Subcutaneous abdominal adipose tissue (tissue), 5 donors: ENCODE data around the gene PCDHGA11.
A peak's percentile ranks its signal among the peaks of the same experiment; 100 is the strongest.
"Not testable (repeated sequence)": the region's sequence is repeated elsewhere in the genome, so short reads cannot be mapped to it uniquely, and the experiment has no call there.

Source experiments
- H3K27ac ChIP-seq: one replicate; pipeline ENCODE4 v1.7.0; 2013; ENCODE audit warnings: low read depth, mild to moderate bottlenecking, inconsistent platforms, low read length, moderate library complexity
- H3K27me3 ChIP-seq, 5 donors: one replicate each; pipeline ENCODE4 v1.7.0; 2013; ENCODE audit warnings: low read length in 5 of 5, inconsistent platforms in 1 of 5; ENCODE audit not compliant: control insufficient read depth in 5 of 5, insufficient read depth in 4 of 5
- H3K36me3 ChIP-seq, 5 donors: one replicate each; pipeline ENCODE4 v1.7.0; 2013; ENCODE audit warnings: low read length in 5 of 5; ENCODE audit not compliant: control insufficient read depth in 5 of 5, insufficient read depth in 5 of 5
- H3K4me1 ChIP-seq, 5 donors: one replicate each; pipeline ENCODE4 v1.7.0; 2013; ENCODE audit warnings: low read length in 5 of 5, mild to moderate bottlenecking in 3 of 5, moderate library complexity in 1 of 5; ENCODE audit not compliant: control insufficient read depth in 5 of 5, insufficient read depth in 5 of 5
- H3K4me3 ChIP-seq, 5 donors: one replicate each; pipeline ENCODE4 v1.7.0; 2013; ENCODE audit warnings: low read length in 5 of 5, low read depth in 1 of 5
- H3K9ac ChIP-seq, 5 donors: one replicate each; pipeline ENCODE4 v1.7.0; 2013; ENCODE audit warnings: low read length in 5 of 5, mild to moderate bottlenecking in 4 of 5, moderate library complexity in 3 of 5
- H3K9me3 ChIP-seq, 5 donors: one replicate each; pipeline ENCODE4 v1.7.0; 2013; ENCODE audit warnings: low read length in 5 of 5; ENCODE audit not compliant: control insufficient read depth in 5 of 5
- donor health status: healthy.
- donor health status: healthy.
- donor health status: healthy.
- donor health status: healthy.
- donor health status: healthy.

The PCDHGA11 gene

GRCh38 chr5:141387557-141388311 lies 33.1 kb upstream of the PCDHGA11 start, which contains the start of gene PCDHGB4:
TSS of gene PCDHGB4 (plus strand) at chr5:141387698. CDS start at chr5:141387885, 187 bp downstream.
- Histone ChIP-seq H3K9me3 (peaks cover 34 to 88% (median 69%) of the 10 kb centered on the region in 5 donors), H3K4me3 (peak within 1 kb of the TSS; percentile 0 to 52 (median 50)), H3K27me3 (peaks cover 0 to 14% (median 0%) of the 10 kb centered on the region in 5 donors)
- not testable (repeated sequence) for H3K9ac ChIP-seq, H3K36me3 ChIP-seq, H3K4me1 ChIP-seq, H3K27ac ChIP-seq

- peaks cover 31 to 88% (median 68%) of the 10 kb centered on the region in 5 donors for H3K9me3 ChIP-seq
- no peaks in the 10 kb centered on the region for H3K4me1 ChIP-seq
- no peak overlapping the region for H3K9ac ChIP-seq
- H3K27me3 ChIP-seq = peaks cover 0 to 14% (median 0%) of the 10 kb centered on the region in 5 donors
- no peaks in the 10 kb centered on the region for H3K36me3 ChIP-seq
- peak overlapping the region in 4 of 5 donors; percentile 29 to 52 (median 49) for H3K4me3 ChIP-seq
- H3K27ac ChIP-seq = no peak overlapping the region
These were observed 32.2 kb upstream of the PCDHGA11 start for GRCh38 chr5:141388661-141389060.

- Histone ChIP-seq H3K4me1 (no peaks in the 10 kb centered on the region), H3K27me3 (peaks cover 0 to 13% (median 0%) of the 10 kb centered on the region in 5 donors), H3K36me3 (no peaks in the 10 kb centered on the region), H3K9ac (no peak overlapping the region), H3K27ac (no peak overlapping the region), H3K9me3 (peaks cover 32 to 88% (median 71%) of the 10 kb centered on the region in 5 donors), H3K4me3 (peak overlapping the region; percentile 41 to 52 (median 50))
These were observed 31.5 kb upstream of the PCDHGA11 start for GRCh38 chr5:141389153-141390042.

GRCh38 chr5:141392429-141393198 lies 28.2 kb upstream of the PCDHGA11 start, which contains the start of gene PCDHGA8:
TSS of gene PCDHGA8 (plus strand) at chr5:141392633. CDS start at chr5:141392814, 181 bp downstream.
- no peak within 1 kb of the TSS for H3K9ac ChIP-seq
- peaks cover 0 to 10% (median 4%) of the 10 kb centered on the region in 5 donors for H3K27me3 ChIP-seq
- no peaks in the 10 kb centered on the region for H3K36me3 ChIP-seq
- H3K4me1 ChIP-seq = no peaks in the 10 kb centered on the region
- H3K9me3 ChIP-seq = peaks cover 32 to 75% (median 57%) of the 10 kb centered on the region in 5 donors
- H3K27ac ChIP-seq = no peak within 1 kb of the TSS
- H3K4me3 ChIP-seq = peak within 1 kb of the TSS in 4 of 5 donors; percentile 17 to 52 (median 22)

GRCh38 chr5:141393267-141393666 lies 27.6 kb upstream of the PCDHGA11 start:
- Histone ChIP-seq H3K9ac (no peak overlapping the region), H3K4me1 (no peaks in the 10 kb centered on the region), H3K27ac (no peak overlapping the region), H3K27me3 (peaks cover 0 to 10% (median 4%) of the 10 kb centered on the region in 5 donors), H3K4me3 (peak overlapping the region in 4 of 5 donors; percentile 17 to 52 (median 20)), H3K9me3 (peaks cover 30 to 75% (median 55%) of the 10 kb centered on the region in 5 donors), H3K36me3 (no peaks in the 10 kb centered on the region)

GRCh38 chr5:141394401-141395187 lies 26.3 kb upstream of the PCDHGA11 start:
- Histone ChIP-seq H3K4me3 (peak overlapping the region in 3 of 5 donors; percentile 11 to 35 (median 28)), H3K27me3 (peaks cover 0 to 14% (median 6%) of the 10 kb centered on the region in 5 donors), H3K9me3 (peaks cover 33 to 75% (median 54%) of the 10 kb centered on the region in 5 donors)
- H3K9ac ChIP-seq, H3K4me1 ChIP-seq, H3K36me3 ChIP-seq, H3K27ac ChIP-seq: not testable (repeated sequence)

- peaks cover 26 to 70% (median 53%) of the 10 kb centered on the region in 5 donors for H3K9me3 ChIP-seq
- H3K4me1 ChIP-seq = peaks cover 0 to 10% (median 2%) of the 10 kb centered on the region in 5 donors
- not testable (repeated sequence) for H3K27ac ChIP-seq, H3K36me3 ChIP-seq, H3K9ac ChIP-seq
- peak within 1 kb of the TSS; percentile 40 to 60 (median 55) for H3K4me3 ChIP-seq
- peaks cover 0 to 14% (median 6%) of the 10 kb centered on the region in 5 donors for H3K27me3 ChIP-seq
These were observed 22.9 kb upstream of the PCDHGA11 start, which contains the start of gene PCDHGB5 for GRCh38 chr5:141397756-141398551. TSS of gene PCDHGB5 (plus strand) at chr5:141397947. CDS start at chr5:141398128, 181 bp downstream.

- Histone ChIP-seq H3K4me1 (peaks cover 0 to 10% (median 6%) of the 10 kb centered on the region in 5 donors), H3K4me3 (peak overlapping the region; percentile 39 to 60 (median 45)), H3K36me3 (no peaks in the 10 kb centered on the region), H3K27ac (no peak overlapping the region), H3K9me3 (peaks cover 27 to 70% (median 53%) of the 10 kb centered on the region in 5 donors), H3K9ac (no peak overlapping the region), H3K27me3 (peaks cover 0 to 10% (median 5%) of the 10 kb centered on the region in 5 donors)
These were observed 22.2 kb upstream of the PCDHGA11 start for GRCh38 chr5:141398608-141399007.
